ENCODE data around the gene DDX31. TPM values are rescaled to one million over a fixed set of nuclear protein-coding genes. Genes with fewer than 3 reads are reported as not detected.

Gene DDX31
- total RNA-seq, 1 experiment from 2014 or later, result 26.2 TPM

GRCh38 chr9:132596200-132596599 lies 73.6 kb downstream of the DDX31 start (continued):
- TF ChIP-seq ZBTB43 (CRISPR knock-in tag; IDR thresholded peaks at IDR 0.05) (no peak), JAZF1 (CRISPR knock-in tag; IDR thresholded peaks at IDR 0.05) (no peak), ESRRA (CRISPR knock-in tag; IDR thresholded peaks at IDR 0.05; ENCODE audit: borderline replicate concordance) (no peak), RORB (CRISPR knock-in tag; IDR thresholded peaks at IDR 0.05) (no peak), MLX (CRISPR knock-in tag; IDR thresholded peaks at IDR 0.05) (no peak), FOXP4 (CRISPR knock-in tag; IDR thresholded peaks at IDR 0.05) (no peak), GABPB1 (CRISPR knock-in tag; IDR thresholded peaks at IDR 0.05) (no peak)
- TF ChIP-seq, protein P1, sequence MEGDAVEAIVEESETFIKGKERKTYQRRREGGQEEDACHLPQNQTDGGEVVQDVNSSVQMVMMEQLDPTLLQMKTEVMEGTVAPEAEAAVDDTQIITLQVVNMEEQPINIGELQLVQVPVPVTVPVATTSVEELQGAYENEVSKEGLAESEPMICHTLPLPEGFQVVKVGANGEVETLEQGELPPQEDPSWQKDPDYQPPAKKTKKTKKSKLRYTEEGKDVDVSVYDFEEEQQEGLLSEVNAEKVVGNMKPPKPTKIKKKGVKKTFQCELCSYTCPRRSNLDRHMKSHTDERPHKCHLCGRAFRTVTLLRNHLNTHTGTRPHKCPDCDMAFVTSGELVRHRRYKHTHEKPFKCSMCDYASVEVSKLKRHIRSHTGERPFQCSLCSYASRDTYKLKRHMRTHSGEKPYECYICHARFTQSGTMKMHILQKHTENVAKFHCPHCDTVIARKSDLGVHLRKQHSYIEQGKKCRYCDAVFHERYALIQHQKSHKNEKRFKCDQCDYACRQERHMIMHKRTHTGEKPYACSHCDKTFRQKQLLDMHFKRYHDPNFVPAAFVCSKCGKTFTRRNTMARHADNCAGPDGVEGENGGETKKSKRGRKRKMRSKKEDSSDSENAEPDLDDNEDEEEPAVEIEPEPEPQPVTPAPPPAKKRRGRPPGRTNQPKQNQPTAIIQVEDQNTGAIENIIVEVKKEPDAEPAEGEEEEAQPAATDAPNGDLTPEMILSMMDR (IDR thresholded peaks at IDR 0.05), result no peak

- no peak for DNase-seq (ENCODE audit: low spot score)
- Mint-ChIP-seq H3K4me3 (no peak overlapping the region), H3K4me1 (peaks cover 31% of the 10 kb centered on the region), H3K27ac (no peak overlapping the region; the same call in 1 of the 2 replicates), H3K9me3 (no peaks in the 10 kb centered on the region), H3K36me3 (peaks cover 23% of the 10 kb centered on the region), H3K27me3 (ENCODE audit: low read depth) (peaks cover 30% of the 10 kb centered on the region)
- no peak for ATAC-seq
- POLR2A ChIA-PET, result no interaction called here
- CTCF ChIA-PET, result no interaction called here
- no peak for TF ChIP-seq SMAD3 (CRISPR knock-in tag; IDR thresholded peaks at IDR 0.05; ENCODE audit: borderline replicate concordance)
- no peak for TF ChIP-seq FOXK1 (CRISPR knock-in tag; IDR thresholded peaks at IDR 0.05)
- TF ChIP-seq ATF1 (CRISPR knock-in tag; IDR thresholded peaks at IDR 0.05), result no peak
- TF ChIP-seq NR2C2 (CRISPR knock-in tag; IDR thresholded peaks at IDR 0.05), result no peak
- TF ChIP-seq ZNF416 (CRISPR knock-in tag; IDR thresholded peaks at IDR 0.05), result no peak
- no peak for TF ChIP-seq ZNF423 (CRISPR knock-in tag; IDR thresholded peaks at IDR 0.05)
- TF ChIP-seq, protein P2, sequence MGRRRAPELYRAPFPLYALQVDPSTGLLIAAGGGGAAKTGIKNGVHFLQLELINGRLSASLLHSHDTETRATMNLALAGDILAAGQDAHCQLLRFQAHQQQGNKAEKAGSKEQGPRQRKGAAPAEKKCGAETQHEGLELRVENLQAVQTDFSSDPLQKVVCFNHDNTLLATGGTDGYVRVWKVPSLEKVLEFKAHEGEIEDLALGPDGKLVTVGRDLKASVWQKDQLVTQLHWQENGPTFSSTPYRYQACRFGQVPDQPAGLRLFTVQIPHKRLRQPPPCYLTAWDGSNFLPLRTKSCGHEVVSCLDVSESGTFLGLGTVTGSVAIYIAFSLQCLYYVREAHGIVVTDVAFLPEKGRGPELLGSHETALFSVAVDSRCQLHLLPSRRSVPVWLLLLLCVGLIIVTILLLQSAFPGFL (CRISPR knock-in tag; IDR thresholded peaks at IDR 0.05; ENCODE audit: borderline replicate concordance), result no peak
- no peak for TF ChIP-seq TEAD1 (CRISPR knock-in tag; IDR thresholded peaks at IDR 0.05)
- TF ChIP-seq ESRRA (CRISPR knock-in tag; IDR thresholded peaks at IDR 0.05; ENCODE audit: borderline replicate concordance), result no peak
- TF ChIP-seq E2F5 (CRISPR knock-in tag; IDR thresholded peaks at IDR 0.05), result no peak
- TF ChIP-seq IRF2 (CRISPR knock-in tag; IDR thresholded peaks at IDR 0.05; ENCODE audit: borderline replicate concordance, low read depth), result no peak
- TF ChIP-seq SP1 (CRISPR knock-in tag; conservative IDR thresholded peaks at IDR 0.05), result no peak
- no peak for TF ChIP-seq ZBTB43 (CRISPR knock-in tag; IDR thresholded peaks at IDR 0.05)
- no peak for TF ChIP-seq ZNF532 (CRISPR knock-in tag; IDR thresholded peaks at IDR 0.05; ENCODE audit: borderline replicate concordance)
- TF ChIP-seq, protein P1 (IDR thresholded peaks at IDR 0.05), result no peak
- no peak for TF ChIP-seq CBFB (CRISPR knock-in tag; IDR thresholded peaks at IDR 0.05; ENCODE audit: low read depth)
Observed at GRCh38 chr9:132595319-132595718, 74.5 kb downstream of the DDX31 start.

Data from WTC11 (cell line).